GM18520 (cell line): Measurements from ENCODE around the gene ZSWIM3.
"Not testable (repeated sequence)": the region's sequence is repeated elsewhere in the genome, so short reads cannot be mapped to it uniquely, and the experiment has no call there.

Experiments used
- ATAC-seq: cut with Tn5 transposase; IDR thresholded peaks from one replicate; pipeline ENCODE4 v1.9.1; 2021; ENCODE audit not compliant: unreplicated experiment

The ZSWIM3 gene

DNA sequence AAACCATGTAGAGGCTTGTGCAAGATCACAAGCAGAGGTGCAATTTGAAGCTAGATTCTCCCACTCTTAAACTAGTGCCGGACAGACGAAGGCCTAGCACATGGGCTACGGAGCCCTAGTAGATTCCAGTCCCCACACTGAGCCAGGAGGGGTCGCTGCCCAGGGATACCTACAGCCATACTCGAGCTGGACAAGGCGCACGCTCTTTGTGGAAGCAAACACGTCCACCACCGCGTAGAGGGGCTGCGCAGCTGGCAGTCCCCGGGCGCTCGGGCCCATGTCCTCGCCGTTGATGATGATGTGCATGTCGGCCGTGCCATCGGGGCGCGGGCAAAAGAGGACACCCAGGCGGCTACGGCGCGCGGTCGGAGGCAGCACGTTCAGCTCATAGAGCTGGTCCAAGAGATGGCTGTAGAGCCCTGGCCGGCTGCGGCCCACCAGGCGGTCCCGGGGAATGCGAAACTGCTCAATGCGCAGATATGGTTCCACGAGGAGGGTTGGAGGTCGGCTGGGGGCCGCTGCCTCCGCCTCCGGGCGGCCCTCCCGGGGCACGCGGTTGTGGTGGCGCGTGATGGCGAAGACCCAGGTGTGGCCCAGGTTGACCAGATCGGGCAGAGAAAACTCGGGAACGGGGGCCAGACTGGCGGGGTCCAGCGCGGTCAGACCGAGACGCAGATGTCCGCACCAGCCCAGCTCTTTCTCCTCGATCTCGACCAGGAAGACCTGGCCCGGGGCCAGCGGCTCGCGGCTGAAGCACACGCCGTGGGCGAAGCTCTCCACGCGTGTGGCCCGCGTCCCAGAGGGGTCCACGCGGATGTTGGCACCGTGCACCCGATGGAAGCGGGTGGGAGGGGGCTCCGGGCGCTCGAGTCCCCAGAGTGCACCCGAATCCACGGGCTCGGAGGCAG lies 32.9 kb downstream of the ZSWIM3 start:
- no peak for ATAC-seq

DNA sequence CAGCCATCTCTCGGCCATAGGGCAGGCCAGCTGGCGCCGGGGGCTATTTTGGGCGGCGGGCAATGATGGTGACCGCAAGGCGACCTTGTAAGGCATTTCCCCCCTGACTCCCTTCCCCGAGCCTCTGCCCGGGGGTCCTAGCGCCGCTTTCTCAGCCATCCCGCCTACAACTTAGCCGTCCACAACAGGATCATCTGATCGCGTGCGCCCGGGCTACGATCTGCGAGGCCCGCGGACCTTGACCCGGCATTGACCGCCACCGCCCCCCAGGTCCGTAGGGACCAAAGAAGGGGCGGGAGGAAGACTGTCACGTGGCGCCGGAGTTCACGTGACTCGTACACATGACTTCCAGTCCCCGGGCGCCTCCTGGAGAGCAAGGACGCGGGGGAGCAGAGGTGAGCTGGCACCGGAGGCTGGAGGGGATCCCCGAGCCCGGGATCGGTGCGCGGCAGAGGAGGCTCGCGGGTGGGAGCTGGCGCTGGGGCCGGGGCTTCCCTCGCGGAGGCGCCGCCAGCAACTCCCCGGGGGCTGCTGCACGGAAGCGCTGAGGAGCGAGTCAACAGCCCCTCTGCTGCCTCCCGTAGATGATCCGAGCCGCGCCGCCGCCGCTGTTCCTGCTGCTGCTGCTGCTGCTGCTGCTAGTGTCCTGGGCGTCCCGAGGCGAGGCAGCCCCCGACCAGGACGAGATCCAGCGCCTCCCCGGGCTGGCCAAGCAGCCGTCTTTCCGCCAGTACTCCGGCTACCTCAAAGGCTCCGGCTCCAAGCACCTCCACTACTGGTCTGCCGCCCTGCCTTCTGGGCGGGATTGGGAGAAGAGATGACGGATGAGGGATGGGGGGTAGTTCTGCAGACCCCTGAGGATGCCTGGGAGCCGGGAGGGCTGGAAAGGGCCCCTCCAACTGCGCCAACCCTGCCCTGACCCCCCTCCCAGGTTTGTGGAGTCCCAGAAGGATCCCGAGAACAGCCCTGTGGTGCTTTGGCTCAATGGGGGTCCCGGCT lies 33.9 kb downstream of the ZSWIM3 start, which contains the start of the genes CTSA and NEURL2:
Gene CTSA, plus strand, starts transcription at position 351 of the 999 bp plus-strand sequence. Its CDS starts 234 bp downstream, at position 585.
Gene NEURL2, minus strand, starts transcription at position 224 of the 999 bp plus-strand sequence. Its CDS starts 217 bp downstream, at position 7.
- peak; percentile 66 for ATAC-seq

DNA sequence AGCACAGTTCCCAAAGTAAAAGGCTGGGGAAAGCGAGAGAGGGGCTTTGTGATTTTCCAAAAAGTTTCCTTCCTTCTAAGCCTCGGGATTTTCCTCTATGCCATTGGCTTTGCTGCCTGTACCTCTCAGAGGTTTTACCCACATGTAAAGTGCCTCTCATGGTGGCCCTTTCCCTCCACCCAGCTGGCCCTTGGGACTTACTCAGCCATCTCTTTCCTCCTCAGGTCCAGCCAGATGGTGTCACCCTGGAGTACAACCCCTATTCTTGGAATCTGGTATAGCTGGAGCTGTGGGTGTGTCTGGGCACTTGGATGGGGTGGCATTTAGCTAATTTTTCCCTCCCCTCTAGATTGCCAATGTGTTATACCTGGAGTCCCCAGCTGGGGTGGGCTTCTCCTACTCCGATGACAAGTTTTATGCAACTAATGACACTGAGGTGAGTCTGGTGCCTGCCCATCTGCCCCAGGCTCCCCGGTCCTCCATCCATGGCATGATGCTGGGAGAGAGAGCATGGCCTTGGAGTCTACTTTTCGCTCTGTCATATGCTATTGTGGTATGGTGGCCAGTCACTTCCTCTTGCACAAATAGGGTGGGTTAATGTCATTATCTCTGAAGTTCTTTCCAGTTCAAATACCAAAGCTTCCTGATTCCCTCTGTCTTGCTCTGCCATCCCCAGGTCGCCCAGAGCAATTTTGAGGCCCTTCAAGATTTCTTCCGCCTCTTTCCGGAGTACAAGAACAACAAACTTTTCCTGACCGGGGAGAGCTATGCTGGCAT lies 34.8 kb downstream of the ZSWIM3 start:
- no peak for ATAC-seq

DNA sequence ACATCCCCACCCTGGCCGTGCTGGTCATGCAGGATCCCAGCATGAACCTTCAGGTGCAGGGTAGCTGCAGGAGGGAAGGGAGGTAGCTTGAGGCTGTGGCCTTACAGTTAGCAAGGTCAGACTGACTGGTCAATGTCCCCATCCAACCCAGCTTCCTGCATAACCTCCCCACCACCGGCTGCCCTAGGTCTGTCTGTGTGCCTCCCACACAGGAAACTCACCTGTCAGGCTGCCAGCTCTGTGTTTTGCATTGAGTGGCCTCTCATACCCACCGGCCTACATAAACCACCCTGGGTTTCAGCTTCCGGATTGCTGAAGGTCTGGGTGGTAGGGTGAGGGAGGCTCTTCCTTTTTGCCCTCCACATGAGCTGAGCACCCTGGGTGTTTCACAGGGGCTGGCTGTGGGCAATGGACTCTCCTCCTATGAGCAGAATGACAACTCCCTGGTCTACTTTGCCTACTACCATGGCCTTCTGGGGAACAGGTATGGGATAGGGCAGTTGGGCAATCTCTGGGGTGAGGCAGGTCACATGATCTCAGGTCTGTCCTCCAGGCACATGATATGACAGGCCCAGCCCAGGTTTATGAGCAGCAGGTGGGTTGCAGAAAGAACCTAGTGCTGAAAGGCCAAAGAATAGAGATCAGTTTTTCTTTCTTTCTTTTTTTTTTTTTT lies 35.5 kb downstream of the ZSWIM3 start:
- no peak for ATAC-seq

DNA sequence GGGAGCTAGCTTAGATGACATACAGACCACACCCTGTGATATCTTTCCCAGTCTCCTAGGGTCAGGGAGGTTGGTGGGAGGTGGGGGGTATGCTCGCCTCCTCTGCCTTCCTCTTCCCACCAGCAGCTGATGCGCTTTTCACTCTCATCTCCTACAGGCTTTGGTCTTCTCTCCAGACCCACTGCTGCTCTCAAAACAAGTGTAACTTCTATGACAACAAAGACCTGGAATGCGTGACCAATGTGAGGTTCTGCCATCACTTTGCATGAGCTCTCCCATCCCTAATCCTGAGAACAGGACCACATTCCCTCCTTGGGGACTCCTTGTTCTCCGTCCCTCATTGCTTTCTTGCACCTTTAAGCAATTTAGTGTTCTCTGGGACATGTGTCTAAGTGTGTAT lies 36.4 kb downstream of the ZSWIM3 start:
- no peak for ATAC-seq

DNA sequence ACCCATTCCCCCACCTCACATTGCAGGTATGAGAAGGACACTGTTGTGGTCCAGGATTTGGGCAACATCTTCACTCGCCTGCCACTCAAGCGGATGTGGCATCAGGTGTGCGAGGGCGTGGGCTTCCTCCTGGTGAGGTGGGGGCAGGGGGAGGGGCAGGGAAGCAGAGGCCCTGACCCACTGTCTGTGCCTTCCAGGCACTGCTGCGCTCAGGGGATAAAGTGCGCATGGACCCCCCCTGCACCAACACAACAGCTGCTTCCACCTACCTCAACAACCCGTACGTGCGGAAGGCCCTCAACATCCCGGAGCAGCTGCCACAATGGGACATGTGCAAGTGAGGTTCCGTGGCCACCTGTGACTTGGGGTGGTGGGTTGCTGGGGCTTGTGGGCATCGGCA lies 37.4 kb downstream of the ZSWIM3 start:
- ATAC-seq = no peak

DNA sequence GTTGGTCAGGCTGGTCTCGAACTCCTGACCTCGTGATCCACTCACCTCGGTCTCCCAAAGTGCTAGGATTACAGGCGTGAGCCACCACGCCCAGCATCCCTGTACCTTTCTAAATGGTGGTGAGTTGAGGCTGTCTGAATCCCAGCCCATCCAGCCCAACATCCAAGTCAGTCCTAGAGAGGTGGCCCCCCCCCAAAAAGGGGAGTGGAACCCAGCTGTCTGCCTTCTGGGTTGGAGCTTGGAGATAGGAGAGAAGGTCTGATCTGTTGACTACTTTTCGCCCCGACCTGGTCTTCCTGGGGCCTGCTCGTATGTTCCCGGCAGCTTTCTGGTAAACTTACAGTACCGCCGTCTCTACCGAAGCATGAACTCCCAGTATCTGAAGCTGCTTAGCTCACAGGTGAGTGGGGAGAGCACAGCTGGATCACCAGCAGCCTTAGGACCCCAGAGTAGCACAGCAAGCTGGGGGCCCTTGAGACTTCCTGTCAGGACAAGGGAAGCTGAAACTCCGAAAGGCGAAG lies 39.3 kb downstream of the ZSWIM3 start:
- ATAC-seq = no peak

DNA sequence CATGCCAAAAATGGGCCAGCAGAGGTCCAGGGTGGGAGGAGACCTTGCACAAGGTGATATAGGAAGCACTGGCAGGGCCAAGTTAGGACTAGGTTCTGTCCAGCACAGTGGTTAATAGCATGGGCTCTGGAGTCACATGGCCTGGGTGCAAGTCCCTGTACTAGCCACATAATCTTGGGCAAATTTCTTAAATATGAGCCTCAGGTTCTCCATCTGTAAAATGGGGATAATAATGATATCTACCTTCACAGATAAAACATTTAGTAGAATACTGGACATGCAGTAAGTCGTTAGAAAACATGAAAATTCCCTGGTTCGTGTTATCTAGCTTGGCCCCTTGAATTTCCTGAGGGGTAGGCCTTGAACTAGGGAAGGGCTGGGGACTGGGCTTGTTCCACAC lies 39.9 kb downstream of the ZSWIM3 start:
- ATAC-seq = no peak

DNA sequence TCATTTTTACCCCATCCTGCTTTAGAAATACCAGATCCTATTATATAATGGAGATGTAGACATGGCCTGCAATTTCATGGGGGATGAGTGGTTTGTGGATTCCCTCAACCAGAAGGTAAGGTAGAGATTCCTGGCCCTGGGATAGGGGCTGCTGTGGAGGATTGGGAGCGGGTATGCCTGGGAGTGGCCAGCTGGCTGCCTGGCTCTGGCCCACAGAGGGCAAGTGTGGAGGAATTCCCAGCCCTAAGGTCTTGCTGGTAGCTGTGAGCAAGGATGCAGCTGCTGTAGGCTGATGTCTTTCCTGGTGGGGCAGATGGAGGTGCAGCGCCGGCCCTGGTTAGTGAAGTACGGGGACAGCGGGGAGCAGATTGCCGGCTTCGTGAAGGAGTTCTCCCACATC lies 40.3 kb downstream of the ZSWIM3 start:
- no peak for ATAC-seq

DNA sequence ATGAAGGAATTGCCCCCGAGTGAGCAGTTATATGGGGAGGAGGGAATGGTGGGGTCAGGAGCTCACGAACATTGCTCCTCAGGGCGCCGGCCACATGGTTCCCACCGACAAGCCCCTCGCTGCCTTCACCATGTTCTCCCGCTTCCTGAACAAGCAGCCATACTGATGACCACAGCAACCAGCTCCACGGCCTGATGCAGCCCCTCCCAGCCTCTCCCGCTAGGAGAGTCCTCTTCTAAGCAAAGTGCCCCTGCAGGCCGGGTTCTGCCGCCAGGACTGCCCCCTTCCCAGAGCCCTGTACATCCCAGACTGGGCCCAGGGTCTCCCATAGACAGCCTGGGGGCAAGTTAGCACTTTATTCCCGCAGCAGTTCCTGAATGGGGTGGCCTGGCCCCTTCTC lies 40.9 kb downstream of the ZSWIM3 start:
- no peak for ATAC-seq

DNA sequence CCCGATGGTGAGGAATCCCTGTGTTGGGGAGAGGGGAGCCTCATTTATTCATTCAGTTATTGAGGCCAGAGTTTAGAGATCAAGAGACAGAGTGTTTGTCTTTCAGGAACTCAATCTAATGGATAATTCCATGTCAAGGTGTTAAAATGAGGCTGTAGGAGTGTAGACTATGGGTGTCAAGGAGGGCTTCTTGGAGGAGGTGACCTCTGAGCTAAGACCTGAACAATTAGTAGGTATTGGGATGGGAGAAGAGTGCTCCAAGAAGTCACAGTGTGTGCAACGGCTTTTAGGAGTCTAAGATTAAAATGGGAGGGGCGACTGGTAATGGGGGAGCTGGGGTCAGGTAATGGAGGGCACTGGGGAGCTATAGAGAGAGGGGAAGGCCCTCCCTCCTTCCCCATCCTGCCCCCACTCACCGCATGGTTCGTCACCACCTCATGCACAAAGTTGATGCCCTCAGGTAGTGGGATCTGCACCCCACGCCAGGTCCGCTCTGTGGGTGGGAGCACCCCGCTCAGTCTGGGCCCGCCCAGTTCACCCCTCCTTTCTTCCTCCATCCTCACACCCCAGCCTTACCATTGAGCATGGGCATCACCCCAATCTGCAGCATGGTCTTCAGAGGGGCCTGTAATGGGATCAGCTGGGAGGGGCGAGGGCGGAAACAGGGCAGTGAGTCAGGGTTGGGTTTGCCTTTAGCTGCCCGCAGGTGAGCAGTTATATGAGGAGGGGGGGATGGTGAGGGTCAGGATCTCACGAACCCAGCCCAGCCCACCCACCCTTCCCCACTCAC lies 41.8 kb downstream of the ZSWIM3 start:
- no peak for ATAC-seq

DNA sequence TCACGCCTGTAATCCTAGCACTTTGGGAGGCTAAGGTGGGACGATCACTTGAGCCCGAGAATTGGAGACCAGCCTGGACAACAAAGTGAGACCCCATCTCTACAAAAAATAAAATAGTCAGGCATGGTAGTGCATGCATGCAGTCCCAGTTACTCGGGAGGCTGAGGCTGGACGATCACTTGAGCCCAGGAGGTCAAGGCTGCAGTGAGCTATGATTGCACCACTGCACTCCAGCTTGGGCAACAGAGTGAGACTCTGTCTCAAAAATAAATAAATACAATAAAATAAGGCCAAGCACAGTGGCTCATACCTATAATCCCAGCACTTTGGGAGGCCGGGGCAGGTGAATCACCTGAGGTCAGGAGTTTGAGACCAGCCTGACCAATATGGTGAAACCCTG lies 43.9 kb downstream of the ZSWIM3 start:
- not testable (repeated sequence) for ATAC-seq

DNA sequence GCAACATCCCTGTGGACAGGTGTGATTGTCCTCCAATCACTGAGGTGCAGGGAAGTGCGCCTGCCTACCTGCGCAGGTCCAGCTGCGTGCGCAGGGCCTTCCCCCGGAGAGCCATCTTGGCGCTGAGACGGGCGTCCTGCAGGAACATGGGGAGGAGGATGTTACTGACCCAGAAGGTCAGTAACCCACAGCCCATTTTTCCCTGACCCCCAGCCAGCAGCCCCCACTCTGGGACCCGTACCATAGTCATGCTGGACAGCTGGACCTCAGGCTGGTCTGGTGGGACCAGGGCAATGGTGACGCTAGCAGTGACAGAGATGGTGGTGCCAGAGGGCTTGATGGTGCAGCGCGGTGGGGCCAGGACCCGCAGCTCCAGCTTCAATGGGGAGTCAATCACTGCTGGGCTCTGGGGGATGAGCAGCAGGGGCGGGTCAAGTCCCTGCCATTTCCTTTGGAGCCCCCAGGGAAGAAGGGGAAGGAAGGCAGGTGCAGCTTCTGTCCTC lies 44.8 kb downstream of the ZSWIM3 start:
- ATAC-seq = no peak

DNA sequence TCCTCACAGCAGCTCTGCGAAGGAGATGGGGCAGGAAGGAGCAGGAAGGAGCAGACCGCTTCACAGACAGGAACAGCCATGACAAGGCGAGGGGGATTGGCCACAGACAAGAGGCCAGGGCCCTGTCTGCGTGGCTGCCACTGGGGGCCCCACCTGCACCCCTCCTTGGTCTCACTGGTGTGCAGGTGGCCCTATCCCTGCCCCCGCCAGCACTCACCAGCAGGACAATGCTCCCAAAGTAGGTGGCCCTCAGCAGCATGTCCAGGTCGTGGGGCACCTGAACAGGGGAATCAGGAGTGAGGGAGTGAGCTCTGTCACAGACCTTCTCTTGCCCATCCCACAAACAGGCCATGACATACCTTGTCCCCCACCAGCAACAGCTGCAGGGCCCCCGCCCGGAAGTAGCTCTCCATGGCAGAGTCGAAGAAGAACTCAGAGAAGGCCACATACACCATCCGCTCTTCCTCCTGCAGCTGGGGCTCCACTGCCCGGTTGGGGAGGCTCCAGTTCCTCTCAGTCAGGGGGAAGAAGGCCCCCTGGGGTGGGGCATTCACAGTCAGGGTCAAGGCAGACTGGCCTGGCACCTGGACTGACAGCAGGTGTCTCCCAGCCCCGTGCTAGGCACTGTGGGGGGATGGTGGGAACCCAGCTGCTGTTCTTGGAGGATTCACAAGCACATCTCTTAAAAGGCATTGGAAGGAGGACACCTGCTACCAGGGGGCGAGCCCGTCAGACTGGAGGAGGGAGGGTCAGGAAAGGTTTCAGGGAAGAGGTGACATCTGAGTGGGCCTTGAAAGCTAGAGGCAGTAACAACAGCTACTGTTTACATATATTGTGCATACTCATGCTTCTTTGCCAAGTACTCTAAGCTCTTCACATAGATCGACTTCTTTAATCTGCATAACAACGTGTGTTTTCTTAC lies 47.4 kb downstream of the ZSWIM3 start:
- no peak for ATAC-seq

DNA sequence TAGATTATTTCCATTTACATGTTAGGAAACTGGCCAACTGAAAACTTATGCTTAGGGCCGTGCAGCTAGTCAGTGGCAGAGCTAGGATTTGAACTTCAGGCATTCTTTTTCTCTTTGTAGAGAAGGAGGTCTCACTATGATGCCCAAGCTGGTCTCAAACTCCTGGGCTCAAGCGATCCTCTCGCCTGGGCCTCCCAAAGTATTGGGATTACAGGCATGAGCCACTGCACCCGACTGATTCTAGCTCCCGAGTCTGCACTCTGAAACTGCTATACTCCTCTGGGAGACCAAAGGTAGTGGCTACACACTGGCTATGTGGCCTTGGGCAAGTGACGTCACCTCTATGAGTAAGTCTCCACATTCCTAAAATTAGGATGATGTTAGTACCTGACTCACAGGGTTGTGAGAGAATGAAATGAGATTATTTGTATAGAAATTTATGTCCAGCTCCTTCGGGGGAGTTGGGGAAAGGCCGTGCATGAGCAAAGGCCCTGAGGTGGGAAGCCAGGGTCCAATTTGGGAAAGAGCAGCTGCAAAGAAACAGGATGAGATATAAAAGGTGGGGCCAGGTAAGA lies 48.2 kb downstream of the ZSWIM3 start:
- no peak for ATAC-seq

DNA sequence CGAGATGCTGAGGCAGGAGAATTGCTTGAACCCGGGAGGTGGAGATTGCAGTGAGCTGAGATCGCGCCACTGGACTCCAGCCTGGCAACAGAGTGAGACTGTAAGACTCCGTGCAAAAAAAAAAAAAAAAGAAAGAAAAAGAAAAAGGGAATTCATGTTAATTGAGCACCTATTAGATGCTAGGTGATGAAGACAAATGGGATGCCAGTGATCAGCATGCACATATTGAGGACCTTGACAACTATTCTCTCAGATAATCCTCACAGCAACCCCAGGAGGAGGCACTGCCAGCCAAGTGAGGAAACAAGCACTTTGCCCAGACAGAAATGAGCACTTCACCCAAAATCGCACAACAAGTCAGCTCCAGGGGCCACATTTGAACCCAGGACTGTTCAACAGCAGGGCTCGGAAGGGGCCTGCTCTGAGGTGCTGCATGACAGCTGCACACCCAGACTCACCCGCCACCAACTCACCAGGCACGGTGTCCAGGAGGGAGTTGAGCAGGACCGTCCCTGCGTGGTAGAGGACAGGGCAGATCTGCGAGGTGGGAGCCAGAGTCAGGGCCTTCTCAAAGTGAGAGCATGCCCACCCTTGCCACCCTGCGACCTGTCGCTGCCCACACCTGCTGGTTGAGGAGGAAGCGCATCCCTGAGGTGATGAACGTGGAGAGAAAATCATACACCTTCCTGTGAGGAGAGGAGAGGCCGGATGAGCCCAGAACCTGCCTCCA lies 50.0 kb downstream of the ZSWIM3 start:
- no peak for ATAC-seq

DNA sequence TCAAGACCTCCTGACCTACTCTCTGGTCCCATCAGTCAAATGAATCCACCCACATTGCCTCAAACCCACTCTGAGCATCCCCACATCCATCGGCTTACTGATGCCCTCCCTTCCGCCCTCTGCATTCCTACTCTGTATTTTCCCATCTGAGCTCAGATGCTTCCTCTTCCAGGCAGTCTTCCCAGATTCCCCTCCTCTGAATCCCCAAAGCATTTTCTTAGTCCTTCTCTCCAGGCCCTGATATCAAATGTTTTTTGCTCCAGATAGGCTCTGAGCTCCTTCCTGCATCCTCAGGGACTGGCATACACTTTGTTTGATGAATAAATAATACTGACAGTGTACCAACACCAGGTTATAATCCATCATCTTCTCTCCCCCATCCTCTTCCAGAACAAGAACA lies 50.7 kb downstream of the ZSWIM3 start:
- no peak for ATAC-seq
